Liver (tissue), 3 donors: ENCODE measurements around the gene C1orf53.

Experiments
- CTCF ChIP-seq: fragments of 150-350 bp; IDR thresholded peaks from 2 replicates; pipeline ENCODE4 v1.5.1; 2017; ENCODE audit warnings: improper control_type of control experiment, low read depth, low read length; ENCODE audit not compliant: missing input control
- HNF4G ChIP-seq: IDR thresholded peaks from 2 replicates; pipeline ENCODE4 v1.6.1; 2016; ENCODE audit warnings: antibody characterized with exemption
- MAX ChIP-seq: IDR thresholded peaks from 2 replicates; pipeline ENCODE4 v1.6.1; 2016; ENCODE audit warnings: antibody characterized with exemption
- REST ChIP-seq: IDR thresholded peaks from 2 replicates; pipeline ENCODE4 v1.6.1; 2016; ENCODE audit warnings: antibody characterized with exemption, mild to moderate bottlenecking
- SP1 ChIP-seq: IDR thresholded peaks from 2 replicates; pipeline ENCODE4 v1.6.1; 2018; ENCODE audit warnings: antibody characterized with exemption, mild to moderate bottlenecking
- TF ChIP-seq, protein P1 (sequence below): IDR thresholded peaks from 2 replicates; pipeline ENCODE4 v1.6.1; 2016; ENCODE audit warnings: antibody characterized with exemption
- donor health status: healthy.
- donor health status: healthy.

- TF ChIP-seq, protein P1, sequence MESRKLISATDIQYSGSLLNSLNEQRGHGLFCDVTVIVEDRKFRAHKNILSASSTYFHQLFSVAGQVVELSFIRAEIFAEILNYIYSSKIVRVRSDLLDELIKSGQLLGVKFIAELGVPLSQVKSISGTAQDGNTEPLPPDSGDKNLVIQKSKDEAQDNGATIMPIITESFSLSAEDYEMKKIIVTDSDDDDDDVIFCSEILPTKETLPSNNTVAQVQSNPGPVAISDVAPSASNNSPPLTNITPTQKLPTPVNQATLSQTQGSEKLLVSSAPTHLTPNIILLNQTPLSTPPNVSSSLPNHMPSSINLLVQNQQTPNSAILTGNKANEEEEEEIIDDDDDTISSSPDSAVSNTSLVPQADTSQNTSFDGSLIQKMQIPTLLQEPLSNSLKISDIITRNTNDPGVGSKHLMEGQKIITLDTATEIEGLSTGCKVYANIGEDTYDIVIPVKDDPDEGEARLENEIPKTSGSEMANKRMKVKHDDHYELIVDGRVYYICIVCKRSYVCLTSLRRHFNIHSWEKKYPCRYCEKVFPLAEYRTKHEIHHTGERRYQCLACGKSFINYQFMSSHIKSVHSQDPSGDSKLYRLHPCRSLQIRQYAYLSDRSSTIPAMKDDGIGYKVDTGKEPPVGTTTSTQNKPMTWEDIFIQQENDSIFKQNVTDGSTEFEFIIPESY: no peak
- TF ChIP-seq CTCF: no peak
- TF ChIP-seq REST: no peak
- no peak for TF ChIP-seq SP1
- no peak for TF ChIP-seq MAX
- no peak for TF ChIP-seq HNF4G
Measured at GRCh38 chr1:197915260-197915861, 12.9 kb downstream of the C1orf53 start.
